ENCODE measurements around the gene ATXN10.

The ATXN10 gene

DNA sequence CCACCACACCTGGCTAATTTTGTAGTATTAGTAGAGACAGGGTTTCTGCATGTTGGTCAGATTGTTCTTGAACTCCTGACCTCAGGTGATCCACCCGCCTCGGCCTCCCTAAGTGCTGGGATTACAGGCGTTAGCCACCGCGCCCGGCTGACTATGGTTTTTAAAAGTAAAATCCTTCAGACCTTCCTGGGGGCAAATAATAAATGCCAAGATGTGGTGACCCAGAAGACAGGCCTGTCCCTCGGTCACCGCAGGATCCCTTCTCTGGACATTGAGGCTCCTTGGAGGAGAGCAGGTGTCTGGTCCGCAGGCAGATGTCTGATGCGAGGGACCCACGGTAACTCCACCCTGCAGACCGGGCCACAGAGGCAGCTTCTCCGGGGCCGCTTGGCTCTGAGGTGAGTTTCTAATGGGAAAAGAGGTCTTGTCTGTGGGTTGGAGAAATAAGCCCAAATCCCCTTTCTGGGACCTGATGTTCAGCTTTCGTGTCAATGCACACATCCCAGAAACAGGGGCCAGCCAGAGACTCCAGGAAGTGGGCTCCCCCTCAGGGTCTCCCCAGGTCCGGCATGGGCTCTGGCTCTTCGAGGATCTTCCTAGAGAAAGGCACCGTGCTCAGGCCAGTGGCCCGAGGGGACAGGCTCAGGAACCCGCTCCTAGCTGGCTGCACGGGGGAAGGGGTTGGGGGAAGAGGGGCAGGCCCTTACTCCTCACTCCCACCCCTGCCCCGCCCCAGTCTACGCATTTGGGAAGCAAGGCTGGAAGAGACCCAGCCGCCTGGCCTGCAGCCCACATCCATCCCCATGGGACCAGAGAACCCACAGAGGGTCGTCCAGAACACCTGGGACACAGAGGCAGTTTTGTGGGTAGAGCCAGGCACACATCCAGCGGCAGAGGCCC is 204.8 kb downstream of the ATXN10 start:
- H3K27ac ChIP-seq (ENCODE audit: low read length, poor library complexity, severe bottlenecking) = no peak overlapping the region
- no peak overlapping the region for H2BK15ac ChIP-seq (ENCODE audit: low read depth, poor library complexity, severe bottlenecking)
- peaks cover 7% of the 10 kb centered on the region for H3K4me1 ChIP-seq (ENCODE audit: control insufficient read depth, insufficient read depth, low read depth, low read length)
- H2AFZ ChIP-seq (ENCODE audit: low read depth, low read length) = no peak overlapping the region
- no peak overlapping the region for H4K91ac ChIP-seq (ENCODE audit: low read length)
- no peak for DNase-seq
- H3K14ac ChIP-seq (ENCODE audit: low read length in 2 of 2) = no peak overlapping the region
- no peak overlapping the region for H4K8ac ChIP-seq (ENCODE audit: low read length)
- no peaks in the 10 kb centered on the region for H3K79me1 ChIP-seq (replicated peaks; ENCODE audit: low read length, poor library complexity, severe bottlenecking)
- H2BK5ac ChIP-seq (ENCODE audit: low read depth, low read length, poor library complexity, severe bottlenecking) = no peak overlapping the region
- no peak overlapping the region for H2BK120ac ChIP-seq (ENCODE audit: low read depth, low read length)
- 88% methylated on average over 22 of the region's 26 CpGs for WGBS
- H3K9me3 ChIP-seq (ENCODE audit: control insufficient read depth, low read length) = peaks cover 21% of the 10 kb centered on the region
- no peak overlapping the region for H3K9ac ChIP-seq (ENCODE audit: low read length)
- no peak overlapping the region for H3K23ac ChIP-seq (ENCODE audit: low read length in 2 of 2)
- no peak overlapping the region for H3K18ac ChIP-seq (ENCODE audit: low read depth in 1 of 2, low read length in 2 of 2)
- no peak overlapping the region for H3K4me2 ChIP-seq (ENCODE audit: low read length, poor library complexity, severe bottlenecking)
- H3K4me3 ChIP-seq (ENCODE audit: insufficient read depth in 1 of 2, low read depth in 1 of 2, low read length in 2 of 2) = no peak overlapping the region
- peaks cover 0 to 5% of the 10 kb centered on the region in 2 experiments for H3K36me3 ChIP-seq (ENCODE audit: control insufficient read depth in 1 of 2, insufficient read depth in 2 of 2, low read depth in 1 of 2, low read length in 2 of 2)
- H2AK5ac ChIP-seq (ENCODE audit: low read length, severe bottlenecking) = no peak overlapping the region
- H2BK12ac ChIP-seq (ENCODE audit: low read length in 2 of 2) = no peak overlapping the region
- no peak overlapping the region for H3K4ac ChIP-seq (ENCODE audit: low read depth in 1 of 2, low read length in 2 of 2)
- H3K27me3 ChIP-seq (ENCODE audit: control insufficient read depth in 1 of 2, insufficient read depth in 1 of 2, low read length in 2 of 2) = peaks cover 42 to 70% of the 10 kb centered on the region in 2 experiments

GRCh38 chr22:45877036-45877380 is 205.4 kb downstream of the ATXN10 start:
- H3K4me1 ChIP-seq (ENCODE audit: control insufficient read depth, insufficient read depth, low read depth, low read length) = peaks cover 7% of the 10 kb centered on the region

GRCh38 chr22:45877651-45878050 is 206.0 kb downstream of the ATXN10 start:
- Histone ChIP-seq H3K27me3 (ENCODE audit: control insufficient read depth in 1 of 2, insufficient read depth in 1 of 2, low read length in 2 of 2) (peaks cover 52 to 83% of the 10 kb centered on the region in 2 experiments), H3K79me1 (replicated peaks; ENCODE audit: low read length, poor library complexity, severe bottlenecking) (no peaks in the 10 kb centered on the region), H4K8ac (ENCODE audit: low read length) (no peak overlapping the region), H2AFZ (ENCODE audit: low read depth, low read length) (no peak overlapping the region), H3K4ac (ENCODE audit: low read depth in 1 of 2, low read length in 2 of 2) (no peak overlapping the region), H2BK5ac (ENCODE audit: low read depth, low read length, poor library complexity, severe bottlenecking) (no peak overlapping the region), H3K4me1 (ENCODE audit: control insufficient read depth, insufficient read depth, low read depth, low read length) (peaks cover 7% of the 10 kb centered on the region), H2AK5ac (ENCODE audit: low read length, severe bottlenecking) (no peak overlapping the region), H3K27ac (ENCODE audit: low read length, poor library complexity, severe bottlenecking) (no peak overlapping the region), H3K4me3 (ENCODE audit: insufficient read depth in 1 of 2, low read depth in 1 of 2, low read length in 2 of 2) (no peak overlapping the region), H2BK120ac (ENCODE audit: low read depth, low read length) (no peak overlapping the region), H3K9me3 (ENCODE audit: control insufficient read depth, low read length) (peaks cover 16% of the 10 kb centered on the region), H3K14ac (ENCODE audit: low read length in 2 of 2) (no peak overlapping the region), H3K23ac (ENCODE audit: low read length in 2 of 2) (no peak overlapping the region), H2BK15ac (ENCODE audit: low read depth, poor library complexity, severe bottlenecking) (no peak overlapping the region), H3K18ac (ENCODE audit: low read depth in 1 of 2, low read length in 2 of 2) (no peak overlapping the region), H2BK12ac (ENCODE audit: low read length in 2 of 2) (no peak overlapping the region), H3K9ac (ENCODE audit: low read length) (no peak overlapping the region), H4K91ac (ENCODE audit: low read length) (no peak overlapping the region), H3K4me2 (ENCODE audit: low read length, poor library complexity, severe bottlenecking) (no peak overlapping the region), H3K36me3 (ENCODE audit: control insufficient read depth in 1 of 2, insufficient read depth in 2 of 2, low read depth in 1 of 2, low read length in 2 of 2) (peaks cover 0 to 5% of the 10 kb centered on the region in 2 experiments)
- 86% methylated on average over 18 of the region's 18 CpGs for WGBS
- DNase-seq = no peak

More at GRCh38 chr22:45877036-45877380, 205.4 kb downstream of the ATXN10 start:
- H3K14ac ChIP-seq (ENCODE audit: low read length in 2 of 2) = no peak overlapping the region
- no peak overlapping the region for H2AFZ ChIP-seq (ENCODE audit: low read depth, low read length)
- H3K9me3 ChIP-seq (ENCODE audit: control insufficient read depth, low read length) = peaks cover 21% of the 10 kb centered on the region
- H3K4me3 ChIP-seq (ENCODE audit: insufficient read depth in 1 of 2, low read depth in 1 of 2, low read length in 2 of 2) = no peak overlapping the region
- no peak overlapping the region for H3K18ac ChIP-seq (ENCODE audit: low read depth in 1 of 2, low read length in 2 of 2)
- H2BK120ac ChIP-seq (ENCODE audit: low read depth, low read length) = no peak overlapping the region
- peaks cover 0 to 5% of the 10 kb centered on the region in 2 experiments for H3K36me3 ChIP-seq (ENCODE audit: control insufficient read depth in 1 of 2, insufficient read depth in 2 of 2, low read depth in 1 of 2, low read length in 2 of 2)
- H4K8ac ChIP-seq (ENCODE audit: low read length) = no peak overlapping the region
- H3K4ac ChIP-seq (ENCODE audit: low read depth in 1 of 2, low read length in 2 of 2) = no peak overlapping the region
- 74% methylated on average over 3 of the region's 3 CpGs for WGBS
- no peak overlapping the region for H3K27ac ChIP-seq (ENCODE audit: low read length, poor library complexity, severe bottlenecking)
- H3K4me2 ChIP-seq (ENCODE audit: low read length, poor library complexity, severe bottlenecking) = no peak overlapping the region
- H2AK5ac ChIP-seq (ENCODE audit: low read length, severe bottlenecking) = no peak overlapping the region
- H2BK5ac ChIP-seq (ENCODE audit: low read depth, low read length, poor library complexity, severe bottlenecking) = no peak overlapping the region
- H3K27me3 ChIP-seq (ENCODE audit: control insufficient read depth in 1 of 2, insufficient read depth in 1 of 2, low read length in 2 of 2) = peaks cover 45 to 77% of the 10 kb centered on the region in 2 experiments
- no peak overlapping the region for H3K23ac ChIP-seq (ENCODE audit: low read length in 2 of 2)
- no peak overlapping the region for H3K9ac ChIP-seq (ENCODE audit: low read length)
- H3K79me1 ChIP-seq (replicated peaks; ENCODE audit: low read length, poor library complexity, severe bottlenecking) = no peaks in the 10 kb centered on the region
- H4K91ac ChIP-seq (ENCODE audit: low read length) = no peak overlapping the region
- H2BK15ac ChIP-seq (ENCODE audit: low read depth, poor library complexity, severe bottlenecking) = no peak overlapping the region
- no peak overlapping the region for H2BK12ac ChIP-seq (ENCODE audit: low read length in 2 of 2)
- no peak for DNase-seq

- Histone ChIP-seq H3K18ac (ENCODE audit: low read depth in 1 of 2, low read length in 2 of 2) (no peak overlapping the region), H2BK15ac (ENCODE audit: low read depth, poor library complexity, severe bottlenecking) (no peak overlapping the region), H3K79me1 (replicated peaks; ENCODE audit: low read length, poor library complexity, severe bottlenecking) (no peaks in the 10 kb centered on the region), H3K4me1 (ENCODE audit: control insufficient read depth, insufficient read depth, low read depth, low read length) (peaks cover 7% of the 10 kb centered on the region), H4K8ac (ENCODE audit: low read length) (no peak overlapping the region), H2AK5ac (ENCODE audit: low read length, severe bottlenecking) (no peak overlapping the region), H3K27me3 (ENCODE audit: control insufficient read depth in 1 of 2, insufficient read depth in 1 of 2, low read length in 2 of 2) (peaks cover 52 to 89% of the 10 kb centered on the region in 2 experiments), H3K4me3 (ENCODE audit: insufficient read depth in 1 of 2, low read depth in 1 of 2, low read length in 2 of 2) (no peak overlapping the region), H3K4me2 (ENCODE audit: low read length, poor library complexity, severe bottlenecking) (no peak overlapping the region), H2BK12ac (ENCODE audit: low read length in 2 of 2) (no peak overlapping the region), H2BK5ac (ENCODE audit: low read depth, low read length, poor library complexity, severe bottlenecking) (no peak overlapping the region), H3K9me3 (ENCODE audit: control insufficient read depth, low read length) (peaks cover 11% of the 10 kb centered on the region), H3K23ac (ENCODE audit: low read length in 2 of 2) (no peak overlapping the region), H3K36me3 (ENCODE audit: control insufficient read depth in 1 of 2, insufficient read depth in 2 of 2, low read depth in 1 of 2, low read length in 2 of 2) (peaks cover 0 to 5% of the 10 kb centered on the region in 2 experiments), H2BK120ac (ENCODE audit: low read depth, low read length) (no peak overlapping the region), H4K91ac (ENCODE audit: low read length) (no peak overlapping the region), H2AFZ (ENCODE audit: low read depth, low read length) (no peak overlapping the region), H3K14ac (ENCODE audit: low read length in 2 of 2) (no peak overlapping the region), H3K9ac (ENCODE audit: low read length) (no peak overlapping the region), H3K4ac (ENCODE audit: low read depth in 1 of 2, low read length in 2 of 2) (no peak overlapping the region), H3K27ac (ENCODE audit: low read length, poor library complexity, severe bottlenecking) (no peak overlapping the region)
- no peak for DNase-seq
- 46% methylated on average over 25 of the region's 25 CpGs for WGBS
These were observed 206.6 kb downstream of the ATXN10 start for GRCh38 chr22:45878051-45878781.
